CD4-positive, alpha-beta T cell treated with Interleukin-15 for 4 hours (primary cell): ENCODE results near the gene ARHGAP26.
"Not testable (repeated sequence)": the region's sequence is repeated elsewhere in the genome, so short reads cannot be mapped to it uniquely, and the experiment has no call there.

Source experiments
- DNase-seq: peaks from one replicate; pipeline ENCODE4 v3.0.0-alpha.2; 2020; ENCODE audit warnings: low spot score

Gene ARHGAP26

DNA sequence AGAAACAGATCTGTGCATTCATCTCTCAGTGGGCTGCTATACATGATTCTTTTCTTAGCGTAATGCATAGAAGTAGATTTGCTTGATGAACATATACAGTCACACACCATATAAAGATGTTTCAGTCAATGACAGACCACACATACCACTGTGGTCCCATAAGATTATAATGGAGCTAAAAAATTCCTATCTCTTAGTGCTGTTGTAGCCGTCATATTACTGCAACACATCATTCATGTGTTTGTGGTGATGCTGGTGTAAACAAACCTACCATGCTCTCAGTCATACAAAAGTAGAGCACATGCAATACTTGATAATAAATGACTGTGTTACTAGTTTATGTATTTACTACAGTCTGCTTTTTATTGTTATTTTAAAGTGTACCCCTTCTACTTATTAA, 214.3 kb downstream of the ARHGAP26 start:
- DNase-seq: no peak

DNA sequence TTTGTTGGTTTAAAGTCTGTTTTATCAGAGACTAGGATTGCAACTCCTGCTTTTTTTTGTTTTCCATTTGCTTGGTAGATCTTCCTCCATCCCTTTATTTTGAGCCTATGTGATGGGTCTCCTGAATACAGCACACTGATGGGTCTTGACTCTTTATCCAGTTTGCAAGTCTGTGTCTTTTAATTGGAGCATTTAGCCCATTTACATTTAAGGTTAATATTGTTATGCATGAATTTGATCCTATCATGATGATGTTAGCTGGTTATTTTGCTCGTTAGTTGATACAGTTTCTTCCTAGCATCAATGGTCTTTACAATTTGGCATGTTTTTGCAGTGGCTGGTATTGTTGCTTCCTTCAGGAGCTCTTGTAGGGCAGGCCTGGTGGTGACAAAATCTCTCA, 219.1 kb downstream of the ARHGAP26 start:
- DNase-seq: not testable (repeated sequence)

DNA sequence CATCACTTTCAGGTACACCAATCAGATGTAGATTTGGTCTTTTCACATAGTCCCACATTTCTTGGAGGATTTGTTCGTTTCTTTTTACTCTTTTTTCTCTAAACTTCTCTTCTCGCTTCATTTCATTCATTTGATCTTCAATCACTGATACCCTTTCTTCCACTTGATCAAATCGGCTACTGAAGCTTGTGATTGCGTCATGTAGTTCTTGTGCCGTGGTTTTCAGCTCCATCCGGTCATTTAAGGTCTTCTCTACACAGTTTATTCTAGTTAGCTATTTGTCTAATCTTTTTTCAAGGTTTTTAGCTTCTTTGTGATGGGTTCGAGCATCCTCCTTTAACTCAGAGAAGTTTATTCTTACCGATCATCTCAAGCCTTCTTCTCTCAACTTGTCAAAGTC, 219.9 kb downstream of the ARHGAP26 start:
- DNase-seq: not testable (repeated sequence)

DNA sequence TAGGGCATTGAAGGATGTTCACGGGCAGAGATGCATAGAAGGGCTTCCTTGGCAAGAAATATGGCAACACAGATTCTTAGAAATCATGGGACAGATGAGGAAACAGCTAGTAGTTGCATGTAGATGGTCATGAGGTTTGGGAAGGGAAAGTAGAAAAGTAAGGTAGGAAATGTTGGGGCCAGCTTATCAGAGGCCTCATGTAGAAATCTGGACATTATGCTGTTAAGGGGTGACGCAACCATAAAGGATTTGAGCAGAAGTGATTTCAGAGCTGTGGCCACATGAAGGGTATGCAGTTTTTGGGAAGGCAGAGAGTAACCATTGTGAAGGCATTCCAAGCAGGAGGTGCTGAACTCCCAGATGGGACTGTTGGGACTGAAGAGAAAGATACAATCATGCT, 224.0 kb downstream of the ARHGAP26 start:
- no peak for DNase-seq

DNA sequence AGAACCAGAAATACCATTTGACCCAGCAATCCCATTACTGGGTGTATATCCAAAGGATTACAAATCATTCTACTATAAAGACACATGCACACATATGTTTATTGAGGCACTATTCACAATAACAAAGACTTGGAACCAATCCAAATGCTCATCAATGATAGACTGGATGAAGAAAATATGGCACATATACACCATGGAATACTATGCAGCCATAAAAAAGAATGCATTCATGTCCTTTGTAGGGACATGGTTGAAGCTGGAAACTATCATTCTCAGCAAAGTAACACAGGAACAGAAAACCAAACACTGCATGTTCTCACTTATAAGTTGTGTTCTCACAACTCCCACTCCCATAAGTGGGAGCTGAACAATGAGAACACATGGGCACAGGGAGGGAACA, 225.4 kb downstream of the ARHGAP26 start:
- DNase-seq: not testable (repeated sequence)

DNA sequence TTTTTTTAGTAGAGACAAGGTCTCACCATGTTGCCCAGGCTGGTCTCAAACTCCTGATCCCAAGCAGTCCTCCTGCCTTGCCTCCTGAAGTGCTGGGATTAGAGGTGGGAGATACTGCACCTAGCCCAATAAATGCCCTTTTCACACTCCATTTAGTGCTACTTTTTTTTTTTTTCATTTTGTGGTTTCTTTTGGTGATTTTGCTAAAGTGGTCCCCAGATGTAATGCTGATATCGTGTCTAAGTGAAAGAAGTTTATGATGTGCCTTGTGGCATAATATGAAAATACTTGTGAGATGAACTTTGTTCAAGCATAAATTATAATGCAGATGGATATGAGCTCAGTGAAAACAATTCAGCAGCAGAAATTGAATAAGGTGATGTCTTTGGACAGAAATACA, 227.4 kb downstream of the ARHGAP26 start:
- no peak for DNase-seq

DNA sequence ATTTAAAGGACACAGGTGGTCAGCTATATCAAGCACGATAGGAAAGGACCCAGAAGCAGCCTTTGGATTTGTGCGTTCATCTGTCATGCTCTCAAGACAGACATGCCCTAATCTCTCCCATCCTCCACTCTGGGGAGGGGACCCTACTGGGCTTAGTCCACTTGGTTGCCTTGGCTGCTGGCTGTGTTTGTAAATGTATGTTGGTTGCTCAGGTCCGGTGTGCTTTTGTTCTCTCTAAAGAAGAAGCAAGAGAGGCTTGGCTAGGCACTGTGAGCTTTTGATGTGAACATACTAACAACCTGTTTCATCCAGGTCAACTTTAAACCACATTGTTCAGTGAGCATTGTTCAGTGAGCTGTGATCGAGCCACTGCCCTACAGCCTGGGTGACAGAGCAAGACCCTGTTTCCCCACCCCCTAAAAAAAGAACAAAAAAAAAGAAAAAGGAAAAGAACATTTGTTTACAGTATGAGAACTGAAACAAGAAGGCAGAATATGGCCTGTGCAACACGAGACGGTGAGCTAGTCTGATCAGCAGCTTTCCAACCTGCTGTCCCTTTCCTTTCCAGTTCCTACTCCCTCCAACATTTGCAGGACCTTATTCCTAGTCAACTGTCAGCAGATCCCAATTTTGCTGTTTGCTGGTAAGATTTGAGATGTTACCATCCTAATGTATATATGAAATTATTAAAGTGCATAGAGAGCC, 228.3 kb downstream of the ARHGAP26 start:
- DNase-seq: no peak

DNA sequence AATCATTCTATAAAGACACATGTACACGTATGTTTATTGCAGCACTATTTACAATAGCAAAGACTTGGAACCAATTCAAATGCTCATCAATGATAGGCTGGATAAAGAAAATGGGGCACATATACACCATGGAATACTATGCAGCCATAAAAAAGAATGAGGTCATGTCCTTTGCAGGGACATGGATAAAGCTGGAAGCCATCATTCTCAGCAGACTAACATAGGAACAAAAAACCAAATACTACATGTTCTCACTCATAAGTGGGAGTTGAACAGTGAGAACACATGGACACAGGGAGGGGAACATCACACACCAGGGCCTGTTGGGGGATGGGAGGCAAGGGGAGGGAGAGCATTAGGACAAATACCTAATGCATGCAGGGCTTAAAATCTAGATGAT, 230.4 kb downstream of the ARHGAP26 start:
- DNase-seq: not testable (repeated sequence)

DNA sequence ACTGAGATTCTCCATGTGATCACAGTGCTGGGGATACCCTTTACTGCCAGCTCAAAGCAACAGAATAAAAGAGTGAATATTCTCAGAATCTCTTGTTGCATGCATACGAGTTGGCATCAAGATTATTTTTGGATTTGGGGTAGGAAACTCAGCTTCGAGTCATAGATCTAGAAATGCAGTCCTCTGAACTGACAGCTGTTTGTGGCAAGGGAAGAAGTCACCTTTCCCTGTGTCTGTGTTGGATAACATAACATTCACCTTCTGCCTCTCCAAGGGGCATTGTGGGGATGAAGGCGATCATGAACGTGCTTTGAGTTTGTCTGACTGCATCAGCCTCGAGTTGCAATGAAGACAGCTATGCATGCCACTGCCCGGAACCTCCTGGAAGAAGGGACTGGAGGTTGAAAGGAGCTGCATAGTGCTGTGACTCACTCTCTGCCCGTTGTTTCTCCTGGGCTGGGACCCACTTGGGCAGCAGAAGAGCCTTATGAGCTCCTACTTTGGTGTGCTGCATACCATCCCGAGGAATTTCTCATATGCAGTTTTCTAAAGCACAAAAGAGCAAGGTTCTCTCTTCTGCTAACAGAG, 231.7 kb downstream of the ARHGAP26 start:
- DNase-seq: no peak

DNA sequence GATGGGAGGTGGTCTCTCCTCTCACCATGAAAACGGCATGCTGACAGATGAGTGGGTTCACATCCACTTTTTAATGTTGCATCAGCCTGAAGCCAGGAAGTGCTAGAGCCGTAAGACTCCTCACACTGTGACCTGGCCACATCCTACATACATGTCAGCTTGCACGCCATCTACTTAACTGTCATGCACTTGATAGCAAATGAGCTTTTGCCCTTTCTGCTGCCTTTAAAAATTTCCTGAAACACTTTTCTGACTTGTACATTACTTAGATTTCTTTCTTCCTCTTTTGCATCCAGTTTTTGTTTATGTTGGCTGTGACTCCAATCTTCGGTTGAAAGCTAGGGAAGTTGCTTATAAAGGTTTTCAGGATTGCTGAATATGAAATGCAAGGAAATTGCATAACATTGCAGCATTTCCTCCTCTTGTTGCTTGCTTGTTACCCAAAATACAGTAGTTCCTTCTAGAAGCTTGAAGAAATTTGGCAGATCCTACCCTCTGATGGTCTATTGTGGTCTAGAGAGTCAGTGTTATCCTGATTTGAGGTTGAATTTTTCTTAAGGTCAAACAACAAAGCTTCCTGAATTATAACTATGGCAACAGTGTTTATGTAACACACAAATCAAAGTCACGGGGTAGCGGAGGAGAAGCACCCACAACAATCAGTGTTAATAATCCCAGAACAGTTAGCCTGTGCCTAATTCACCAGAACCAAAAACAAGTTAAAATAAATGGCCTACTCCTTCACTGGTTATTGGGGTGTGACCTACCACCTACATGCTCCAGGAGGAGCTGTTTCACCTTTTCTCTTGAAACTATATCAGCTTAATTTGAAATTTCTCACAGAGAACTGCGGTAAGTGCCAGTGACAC, 232.5 kb downstream of the ARHGAP26 start:
- peak; percentile 83 for DNase-seq

DNA sequence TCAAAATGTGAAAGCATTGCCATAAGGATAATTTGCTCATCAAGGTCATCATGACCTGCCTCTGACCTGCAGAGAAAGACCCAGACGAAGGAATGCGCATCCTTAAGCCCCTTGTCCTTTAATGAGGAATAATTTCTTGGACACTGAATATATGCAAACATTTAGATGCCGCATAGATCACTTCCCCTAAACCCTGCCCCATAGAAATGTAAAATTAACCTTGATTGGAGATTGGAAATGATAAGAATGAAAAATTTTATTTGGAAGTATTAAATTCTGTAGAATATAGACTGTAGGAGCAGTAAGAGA, 233.1 kb downstream of the ARHGAP26 start:
- no peak for DNase-seq

DNA sequence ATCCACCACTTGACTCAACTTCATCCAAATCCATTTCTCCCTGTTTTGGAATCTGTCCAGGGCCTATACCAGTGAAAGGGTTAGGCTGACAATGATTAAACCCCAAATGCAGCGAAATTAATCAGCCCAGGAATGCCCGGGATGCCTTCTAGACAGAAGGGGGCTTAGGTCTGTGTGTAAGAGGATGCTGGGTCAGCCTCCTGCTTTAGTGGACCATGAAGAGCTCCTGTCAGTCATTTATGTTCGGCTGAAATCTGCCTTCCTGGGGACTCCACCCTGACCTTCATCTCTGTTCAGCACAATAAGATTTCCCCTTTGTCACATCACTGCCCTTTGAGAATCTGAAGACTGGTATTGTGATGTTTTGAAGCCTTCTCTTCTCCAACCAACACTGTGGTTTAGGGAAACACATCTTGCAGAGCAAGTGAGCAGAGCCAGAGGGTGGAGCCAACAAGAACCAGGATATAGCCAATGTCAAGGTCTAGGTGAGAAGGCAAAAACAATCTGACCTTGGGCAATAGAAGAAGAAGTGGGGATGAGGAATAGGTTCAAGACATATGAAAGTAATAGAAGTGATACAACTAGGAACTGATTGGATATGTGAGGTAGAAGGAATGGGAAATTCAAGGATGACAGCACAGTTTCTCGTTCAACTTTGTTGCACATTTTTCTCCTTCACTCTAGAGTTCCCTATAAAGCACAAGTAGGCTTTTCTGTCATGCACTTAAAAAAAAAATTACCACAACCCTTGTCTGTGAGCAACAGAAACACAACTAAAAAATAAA, 234.4 kb downstream of the ARHGAP26 start:
- no peak for DNase-seq

DNA sequence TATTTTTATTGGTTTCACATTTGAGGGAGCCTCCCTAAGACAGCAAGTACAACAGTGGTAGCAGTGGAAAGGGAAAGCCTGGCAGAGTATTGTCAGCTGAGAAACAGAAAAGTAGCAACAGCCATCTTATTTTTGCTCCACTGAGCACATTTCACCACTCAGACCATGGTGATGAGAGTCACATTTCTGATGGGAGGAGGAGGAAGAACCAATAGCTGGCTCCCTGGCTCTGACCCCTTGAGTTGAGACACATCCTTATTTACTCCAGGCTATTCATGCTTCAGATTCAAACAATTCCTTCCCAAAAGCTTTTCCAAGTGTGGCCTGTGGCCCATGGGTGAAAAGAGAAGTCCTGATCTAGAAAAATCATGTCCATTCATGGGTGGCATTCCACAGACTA, 236.3 kb downstream of the ARHGAP26 start:
- no peak for DNase-seq

DNA sequence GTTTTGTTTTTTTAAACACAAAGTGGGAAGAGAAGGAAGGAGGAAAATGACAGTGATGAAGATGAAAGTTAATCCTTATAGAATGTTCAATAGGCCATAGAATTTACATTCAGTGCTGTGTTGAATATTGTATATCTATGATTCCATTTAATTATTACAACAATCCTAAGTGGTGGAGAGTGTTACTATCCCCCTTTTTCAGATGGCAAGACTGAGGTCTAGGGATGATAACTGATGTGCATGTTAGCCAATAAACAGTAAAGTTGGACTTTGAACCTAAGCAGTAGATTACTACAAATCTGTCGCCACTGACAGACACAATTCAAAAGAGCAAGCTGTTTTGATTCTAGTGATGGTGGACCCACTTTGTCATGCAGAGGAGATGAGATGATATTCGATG, 237.9 kb downstream of the ARHGAP26 start:
- no peak for DNase-seq

DNA sequence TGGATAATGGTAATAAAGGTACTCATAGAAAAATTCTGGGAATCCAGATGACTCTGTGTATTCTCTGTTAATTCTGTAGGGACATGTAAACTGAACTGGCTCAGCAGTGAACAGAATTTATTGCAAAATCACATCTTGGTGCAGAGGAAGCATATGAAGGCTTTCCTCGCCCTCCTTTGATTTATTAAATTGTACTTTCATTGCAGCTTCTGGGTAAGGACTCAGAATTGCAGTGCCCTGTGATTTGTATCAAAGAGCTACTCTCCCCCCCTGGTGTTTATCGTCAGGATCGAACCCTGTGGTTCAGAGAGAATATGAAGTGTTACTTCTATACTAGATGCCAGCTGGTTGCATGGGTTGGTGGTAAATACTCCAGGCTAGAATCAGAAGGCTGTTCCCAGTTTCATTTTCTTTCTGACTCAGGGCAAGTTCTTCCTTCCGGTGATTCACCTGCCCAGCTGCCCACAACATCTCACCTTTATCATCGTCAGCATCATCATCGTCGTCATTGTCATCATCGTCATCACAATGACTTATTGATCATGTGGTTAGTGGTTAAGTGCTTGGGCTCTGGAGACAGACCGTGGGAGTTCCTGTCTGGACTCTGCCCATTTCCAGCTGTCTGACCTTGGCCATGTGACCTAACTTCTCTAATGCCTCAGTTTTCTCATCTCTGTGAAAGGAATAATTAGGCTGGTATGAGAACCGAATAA, 238.8 kb downstream of the ARHGAP26 start:
- DNase-seq: peak; percentile 91

DNA sequence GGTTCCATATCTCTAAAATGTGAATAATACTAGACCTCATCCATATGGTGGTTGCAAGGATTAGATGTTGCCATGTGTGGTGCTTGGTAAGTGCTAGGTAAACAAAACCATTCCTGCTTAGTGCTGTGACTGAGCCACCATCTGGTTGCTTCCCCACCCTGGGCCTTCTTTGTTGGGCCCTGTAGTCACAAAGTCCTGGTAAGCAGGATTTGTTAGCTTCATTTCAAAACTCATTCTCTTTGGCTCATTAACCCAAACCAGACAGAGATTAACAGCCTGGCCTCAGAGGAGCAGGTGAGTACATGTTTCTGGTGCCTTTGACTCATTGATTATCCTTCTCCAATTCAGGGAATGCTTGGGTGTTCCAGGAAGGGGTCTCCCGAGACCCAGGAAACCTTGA, 240.2 kb downstream of the ARHGAP26 start:
- no peak for DNase-seq

DNA sequence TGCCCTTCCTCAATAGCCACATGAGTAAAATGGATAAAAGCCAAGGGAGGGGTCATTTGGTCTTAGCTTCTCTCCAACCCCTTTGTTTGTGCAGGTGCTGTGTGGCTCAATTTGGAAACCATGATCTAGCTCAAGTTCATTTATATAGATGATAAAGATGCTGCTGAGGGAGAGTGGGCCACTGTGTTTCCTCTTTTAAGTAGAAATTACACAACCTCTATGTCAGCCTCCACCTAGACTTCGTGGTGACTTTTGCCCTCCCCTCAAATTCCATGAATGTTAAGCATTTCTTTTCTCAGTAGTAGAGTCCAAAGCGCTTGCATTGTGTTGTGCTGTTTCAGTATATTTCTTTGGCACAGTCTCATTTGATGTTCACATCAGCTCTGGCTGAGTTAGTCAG, 241.4 kb downstream of the ARHGAP26 start:
- peak; percentile 30 for DNase-seq

DNA sequence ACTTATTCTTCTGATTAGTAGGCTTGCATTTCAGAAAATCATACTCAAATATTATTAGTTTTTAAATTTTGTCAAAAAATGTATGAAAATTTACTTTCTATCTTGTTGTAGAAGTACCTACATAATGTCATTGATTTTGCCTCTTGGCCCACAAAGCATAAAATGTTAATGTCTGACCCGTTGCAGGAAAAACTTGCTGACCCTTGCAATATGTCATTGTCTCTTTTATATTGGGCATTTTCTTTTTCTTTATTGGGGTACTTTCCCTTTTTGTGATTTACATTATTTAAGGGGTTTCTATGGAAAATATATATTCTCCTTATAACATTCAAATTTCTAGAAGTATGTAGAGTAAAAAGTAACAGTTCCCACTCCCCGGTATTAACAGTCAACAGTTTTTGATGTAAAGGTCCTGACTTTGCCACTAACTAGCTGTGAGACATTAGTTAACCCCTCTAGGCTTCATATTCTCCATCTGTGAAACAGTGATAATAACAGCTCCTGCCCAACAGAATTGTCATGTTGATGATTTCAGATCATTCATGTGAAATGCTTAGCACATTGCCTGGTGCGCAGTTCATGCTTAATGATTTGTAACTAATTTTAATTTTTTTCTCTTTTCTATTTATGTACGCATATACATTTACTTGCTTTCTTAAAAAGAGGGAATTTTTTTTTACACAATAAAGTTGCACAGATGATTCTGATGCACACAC, 243.2 kb downstream of the ARHGAP26 start:
- no peak for DNase-seq

DNA sequence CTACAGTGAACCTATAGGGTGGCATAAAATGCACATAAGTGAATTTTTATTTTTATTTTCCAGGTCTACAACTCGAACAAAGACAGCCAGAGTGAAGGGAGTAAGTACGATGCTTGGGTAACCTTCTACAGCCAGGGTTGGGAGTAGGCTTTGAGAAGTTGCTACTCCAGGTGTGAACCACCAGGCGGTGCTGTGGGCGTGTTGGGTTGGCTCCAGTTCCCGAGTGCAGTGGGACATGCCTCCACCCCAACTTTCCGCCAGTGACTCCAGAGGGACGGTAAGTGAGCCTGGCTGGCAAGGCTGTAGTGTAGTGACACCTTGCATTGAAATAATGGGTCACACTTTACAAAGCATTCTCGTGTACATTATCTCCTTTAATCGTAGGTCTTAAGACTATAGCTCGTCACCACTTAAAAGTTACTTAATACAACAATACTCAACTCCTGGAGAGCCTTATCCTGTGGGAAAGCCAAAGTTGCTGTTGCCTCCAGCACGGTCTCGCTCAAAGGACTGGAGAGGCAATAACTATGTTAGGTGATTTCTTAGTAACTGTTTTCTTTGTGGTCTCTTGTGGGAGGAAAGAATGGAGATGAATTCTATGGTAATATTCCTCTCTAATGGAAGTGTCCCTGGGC, 244.0 kb downstream of the ARHGAP26 start:
- DNase-seq: no peak

DNA sequence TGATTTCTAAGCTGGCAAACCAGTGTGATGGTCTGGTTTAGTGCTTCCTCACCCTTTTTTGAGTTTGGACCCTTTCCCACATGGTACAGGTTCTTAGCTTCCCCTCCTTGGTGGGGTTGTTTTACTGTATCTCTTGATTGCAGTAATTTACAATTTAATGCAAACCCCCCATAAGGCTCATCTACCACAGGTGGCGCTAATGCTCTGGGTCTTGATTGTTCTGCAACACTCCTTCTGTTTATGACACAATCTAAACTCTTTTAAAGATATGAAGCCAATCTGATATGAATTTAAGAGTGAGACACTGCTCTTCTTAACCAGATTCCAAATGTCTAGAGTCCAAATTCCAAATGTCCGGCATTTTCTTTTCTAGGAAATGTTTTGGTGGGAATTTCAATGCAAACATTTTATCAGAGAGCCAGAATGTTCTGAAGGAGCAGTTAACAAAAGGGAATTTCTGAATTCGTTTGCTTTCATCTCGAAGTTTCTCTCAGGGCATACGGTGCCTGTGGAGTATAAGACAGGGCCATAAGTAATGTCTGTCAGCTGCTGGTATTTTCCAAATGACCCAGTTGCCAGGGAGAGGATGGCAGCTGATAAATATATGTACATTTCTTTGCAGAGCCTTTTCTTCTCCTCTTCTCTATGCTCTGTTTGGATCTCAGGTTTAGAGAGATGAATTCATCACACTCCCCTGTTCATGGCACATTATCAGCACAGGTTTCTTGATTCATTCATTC, 246.8 kb downstream of the ARHGAP26 start:
- DNase-seq: peak; percentile 62
